ENCODE data around the gene ATP6V1B1. TPM values are rescaled to one million over a fixed set of nuclear protein-coding genes. Genes with fewer than 3 reads are reported as not detected.

Gene ATP6V1B1
- total RNA-seq, 2 donors from 2014 or later: 1.4 to 4.4 TPM

DNA sequence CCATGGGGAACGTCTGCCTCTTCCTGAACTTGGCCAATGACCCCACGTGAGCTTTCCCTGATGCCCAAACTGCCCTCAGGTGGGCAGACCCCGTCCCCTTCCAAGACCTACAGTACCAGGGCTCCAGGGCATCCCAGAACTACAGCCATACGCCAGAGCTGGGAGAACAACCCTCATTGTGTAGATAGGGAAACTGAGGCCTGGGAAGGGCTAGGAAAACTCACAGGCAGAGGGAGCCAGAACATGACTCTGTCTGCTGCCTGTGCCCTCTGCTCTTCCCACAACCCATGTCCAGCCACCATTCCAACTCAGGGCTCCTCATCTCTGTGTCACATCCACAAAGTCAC, 25.9 kb downstream of the ATP6V1B1 start:
- no peaks in the 10 kb centered on the region for H3K36me3 ChIP-seq
- peaks cover 3 to 9% of the 10 kb centered on the region in 2 donors for H3K4me1 ChIP-seq (ENCODE audit: control insufficient read depth in 1 of 2, low read depth in 2 of 2)
- DNase-seq (ENCODE audit: low spot score): no peak
- no peak for ATAC-seq (ENCODE audit: insufficient number of reproducible peaks, low FRiP score, low read depth)
- H3K9me3 ChIP-seq: no peaks in the 10 kb centered on the region
- no peaks in the 10 kb centered on the region for H3K27me3 ChIP-seq (replicated peaks; ENCODE audit: insufficient read depth)
- TF ChIP-seq, protein P1, sequence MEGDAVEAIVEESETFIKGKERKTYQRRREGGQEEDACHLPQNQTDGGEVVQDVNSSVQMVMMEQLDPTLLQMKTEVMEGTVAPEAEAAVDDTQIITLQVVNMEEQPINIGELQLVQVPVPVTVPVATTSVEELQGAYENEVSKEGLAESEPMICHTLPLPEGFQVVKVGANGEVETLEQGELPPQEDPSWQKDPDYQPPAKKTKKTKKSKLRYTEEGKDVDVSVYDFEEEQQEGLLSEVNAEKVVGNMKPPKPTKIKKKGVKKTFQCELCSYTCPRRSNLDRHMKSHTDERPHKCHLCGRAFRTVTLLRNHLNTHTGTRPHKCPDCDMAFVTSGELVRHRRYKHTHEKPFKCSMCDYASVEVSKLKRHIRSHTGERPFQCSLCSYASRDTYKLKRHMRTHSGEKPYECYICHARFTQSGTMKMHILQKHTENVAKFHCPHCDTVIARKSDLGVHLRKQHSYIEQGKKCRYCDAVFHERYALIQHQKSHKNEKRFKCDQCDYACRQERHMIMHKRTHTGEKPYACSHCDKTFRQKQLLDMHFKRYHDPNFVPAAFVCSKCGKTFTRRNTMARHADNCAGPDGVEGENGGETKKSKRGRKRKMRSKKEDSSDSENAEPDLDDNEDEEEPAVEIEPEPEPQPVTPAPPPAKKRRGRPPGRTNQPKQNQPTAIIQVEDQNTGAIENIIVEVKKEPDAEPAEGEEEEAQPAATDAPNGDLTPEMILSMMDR (IDR thresholded peaks at IDR 0.05): no peak
- no peak overlapping the region for H3K27ac ChIP-seq
- H3K4me3 ChIP-seq: no peak overlapping the region

- ATAC-seq (ENCODE audit: insufficient number of reproducible peaks, low FRiP score, low read depth) (no peak), DNase-seq (ENCODE audit: low spot score) (no peak)
- TF ChIP-seq, protein P1 (IDR thresholded peaks at IDR 0.05): no peak
- H3K4me3 ChIP-seq: no peak overlapping the region
- peaks cover 3 to 9% of the 10 kb centered on the region in 2 donors for H3K4me1 ChIP-seq (ENCODE audit: control insufficient read depth in 1 of 2, low read depth in 2 of 2)
- no peaks in the 10 kb centered on the region for H3K36me3 ChIP-seq
- H3K9me3 ChIP-seq: no peaks in the 10 kb centered on the region
- no peaks in the 10 kb centered on the region for H3K27me3 ChIP-seq (replicated peaks; ENCODE audit: insufficient read depth)
- no peak overlapping the region for H3K27ac ChIP-seq
Observed at GRCh38 chr2:70962211-70962884, 26.6 kb downstream of the ATP6V1B1 start.

DNA sequence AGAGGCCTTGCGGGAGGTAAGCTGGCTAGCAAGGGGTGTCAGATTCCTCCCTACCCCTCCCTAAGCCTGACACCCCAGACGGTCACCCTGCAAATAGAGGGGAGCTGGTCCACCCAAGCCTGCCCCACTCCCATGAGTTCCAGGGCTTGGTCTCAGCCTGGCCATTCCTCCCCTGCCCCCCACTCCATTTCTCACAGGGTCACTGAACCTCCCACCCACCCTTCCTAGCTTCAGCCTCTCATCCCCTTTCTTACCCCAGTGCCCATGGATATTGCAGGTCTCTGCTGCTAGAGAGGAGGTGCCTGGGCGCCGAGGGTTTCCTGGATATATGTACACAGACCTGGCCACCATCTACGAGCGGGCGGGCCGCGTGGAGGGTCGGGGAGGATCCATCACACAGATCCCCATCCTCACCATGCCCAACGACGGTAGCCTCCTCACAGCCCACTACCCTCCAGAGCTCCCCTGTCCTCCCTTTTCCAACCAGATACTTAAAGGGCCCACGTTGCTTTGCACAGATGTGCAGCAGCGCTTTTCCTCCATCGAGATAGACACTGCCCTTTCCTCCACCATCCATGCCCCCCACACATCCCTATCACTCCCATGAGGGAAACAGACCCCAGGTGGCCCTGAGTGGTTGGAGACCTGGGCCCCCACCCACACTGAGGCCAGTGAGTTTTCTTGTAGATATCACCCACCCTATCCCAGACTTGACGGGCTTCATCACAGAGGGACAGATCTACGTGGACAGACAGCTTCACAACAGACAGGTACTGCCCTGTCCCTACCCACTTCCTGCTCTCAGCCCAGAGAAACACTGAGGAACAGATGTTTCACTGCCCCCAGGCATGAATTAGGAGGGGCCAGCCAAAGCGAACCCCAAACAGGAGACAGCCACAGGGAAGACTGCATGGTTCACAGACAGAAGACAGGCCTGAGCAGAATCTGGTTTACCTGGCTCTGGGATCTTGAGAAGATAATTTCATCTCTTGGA, 27.5 kb downstream of the ATP6V1B1 start:
- no peaks in the 10 kb centered on the region for H3K27me3 ChIP-seq (replicated peaks; ENCODE audit: insufficient read depth)
- H3K27ac ChIP-seq: no peak overlapping the region
- TF ChIP-seq, protein P1 (IDR thresholded peaks at IDR 0.05): no peak
- H3K9me3 ChIP-seq: no peaks in the 10 kb centered on the region
- H3K4me1 ChIP-seq (ENCODE audit: control insufficient read depth in 1 of 2, low read depth in 2 of 2): peaks cover 3 to 9% of the 10 kb centered on the region in 2 donors
- DNase-seq (ENCODE audit: low spot score) (no peak), ATAC-seq (ENCODE audit: insufficient number of reproducible peaks, low FRiP score, low read depth) (no peak)
- no peaks in the 10 kb centered on the region for H3K36me3 ChIP-seq
- no peak overlapping the region for H3K4me3 ChIP-seq

GRCh38 chr2:70964133-70964532, 28.4 kb downstream of the ATP6V1B1 start:
- ATAC-seq (ENCODE audit: insufficient number of reproducible peaks, low FRiP score, low read depth): no peak
- DNase-seq (ENCODE audit: low spot score): no peak
- Histone ChIP-seq H3K27ac (no peak overlapping the region), H3K4me3 (no peak overlapping the region), H3K9me3 (no peaks in the 10 kb centered on the region), H3K36me3 (no peaks in the 10 kb centered on the region), H3K27me3 (replicated peaks; ENCODE audit: insufficient read depth) (no peaks in the 10 kb centered on the region), H3K4me1 (ENCODE audit: control insufficient read depth in 1 of 2, low read depth in 2 of 2) (peaks cover 3 to 9% of the 10 kb centered on the region in 2 donors)
- TF ChIP-seq, protein P1 (IDR thresholded peaks at IDR 0.05): no peak
